ENCODE measurements around the gene LPCAT4. TPM values are rescaled to one million over a fixed set of nuclear protein-coding genes. Genes with fewer than 3 reads are reported as not detected.

LPCAT4 gene
- total RNA-seq, 2 donors from 2014 or later = 13.5 to 16.5 TPM

DNA sequence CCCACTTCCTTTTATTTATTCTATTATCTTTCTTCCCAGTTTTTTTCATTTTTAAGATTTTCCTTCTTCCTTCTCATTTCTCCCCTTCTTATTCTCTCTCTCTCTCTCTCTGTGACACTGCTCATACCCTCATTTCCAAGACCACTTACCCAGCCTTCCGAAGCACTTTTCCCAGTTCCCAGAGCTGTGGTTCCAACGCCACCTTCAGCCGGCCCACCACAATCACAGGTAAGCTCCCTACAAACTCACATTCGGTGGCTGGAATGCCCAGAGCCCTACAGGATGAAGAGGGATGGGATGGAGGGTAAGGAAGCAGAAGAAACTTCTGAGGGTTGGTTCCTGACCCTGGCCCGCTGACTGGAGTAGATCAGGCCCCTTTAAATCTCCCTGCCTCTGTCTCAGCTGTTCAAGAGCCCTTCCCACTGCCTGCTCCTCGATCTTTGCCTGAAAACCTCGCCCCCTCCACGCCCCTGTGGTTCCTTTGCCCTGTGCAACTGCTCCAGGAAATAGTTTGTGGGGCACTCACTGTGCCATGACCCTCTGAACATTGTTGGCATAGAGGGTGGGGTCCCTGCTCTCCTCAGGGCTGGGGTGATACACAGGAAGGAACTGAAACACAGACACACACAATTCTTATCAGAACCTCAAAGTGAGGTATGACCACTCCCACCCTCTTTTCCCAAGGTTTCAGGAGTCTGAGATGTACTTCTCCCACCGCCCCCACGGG is 4.8 kb downstream of the LPCAT4 start:
- intact Hi-C loops (cut with DNase I) = loop anchor here (10.0 kb wide), 1 partner anchor 297 kb away; no protein-coding TSS in a partner anchor
- Histone ChIP-seq H3K4me1 (peaks cover 10% of the 10 kb centered on the region), H3K9me3 (no peaks in the 10 kb centered on the region), H3K36me3 (replicated peaks in 1 of 2; ENCODE audit: insufficient read depth in 1 of 2, low read depth in 2 of 2) (no peaks in the 10 kb centered on the region), H3K27me3 (no peaks in the 10 kb centered on the region), H3K27ac (no peak overlapping the region), H3K4me3 (no peak overlapping the region)
- DNase-seq (no peak), ATAC-seq (no peak)
- TF ChIP-seq, protein P1, sequence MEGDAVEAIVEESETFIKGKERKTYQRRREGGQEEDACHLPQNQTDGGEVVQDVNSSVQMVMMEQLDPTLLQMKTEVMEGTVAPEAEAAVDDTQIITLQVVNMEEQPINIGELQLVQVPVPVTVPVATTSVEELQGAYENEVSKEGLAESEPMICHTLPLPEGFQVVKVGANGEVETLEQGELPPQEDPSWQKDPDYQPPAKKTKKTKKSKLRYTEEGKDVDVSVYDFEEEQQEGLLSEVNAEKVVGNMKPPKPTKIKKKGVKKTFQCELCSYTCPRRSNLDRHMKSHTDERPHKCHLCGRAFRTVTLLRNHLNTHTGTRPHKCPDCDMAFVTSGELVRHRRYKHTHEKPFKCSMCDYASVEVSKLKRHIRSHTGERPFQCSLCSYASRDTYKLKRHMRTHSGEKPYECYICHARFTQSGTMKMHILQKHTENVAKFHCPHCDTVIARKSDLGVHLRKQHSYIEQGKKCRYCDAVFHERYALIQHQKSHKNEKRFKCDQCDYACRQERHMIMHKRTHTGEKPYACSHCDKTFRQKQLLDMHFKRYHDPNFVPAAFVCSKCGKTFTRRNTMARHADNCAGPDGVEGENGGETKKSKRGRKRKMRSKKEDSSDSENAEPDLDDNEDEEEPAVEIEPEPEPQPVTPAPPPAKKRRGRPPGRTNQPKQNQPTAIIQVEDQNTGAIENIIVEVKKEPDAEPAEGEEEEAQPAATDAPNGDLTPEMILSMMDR (IDR thresholded peaks at IDR 0.05) = no peak
- no peak for TF ChIP-seq POLR2A (IDR thresholded peaks at IDR 0.05)
- WGBS, 2 donors = 83 to 91% methylated on average over 10 of the region's 10 CpGs

DNA sequence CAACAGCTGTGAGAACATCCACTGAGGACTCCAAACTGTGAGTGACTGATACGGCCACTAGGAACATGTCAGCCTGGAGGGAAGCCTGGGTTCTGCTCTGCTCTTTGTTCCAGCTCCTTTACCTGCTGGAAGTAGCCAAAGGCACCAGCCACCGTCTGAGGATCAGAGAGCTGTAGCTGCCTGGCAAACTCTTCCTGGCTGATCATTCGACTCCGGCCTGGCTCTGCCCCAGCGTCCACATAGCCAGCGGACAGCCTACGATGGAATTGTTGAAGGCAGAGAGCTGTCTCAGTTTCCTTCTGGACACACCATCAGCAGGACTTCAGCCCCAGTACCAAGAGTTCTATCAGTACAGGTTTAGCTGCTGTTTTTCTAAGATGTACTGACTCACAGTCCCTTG is 5.7 kb downstream of the LPCAT4 start:
- Histone ChIP-seq H3K36me3 (replicated peaks in 1 of 2; ENCODE audit: insufficient read depth in 1 of 2, low read depth in 2 of 2) (no peaks in the 10 kb centered on the region), H3K4me1 (peaks cover 9% of the 10 kb centered on the region), H3K27ac (no peak overlapping the region), H3K27me3 (no peaks in the 10 kb centered on the region), H3K9me3 (no peaks in the 10 kb centered on the region), H3K4me3 (no peak overlapping the region)
- 91 to 92% methylated on average over 7 of the region's 7 CpGs for WGBS, 2 donors
- ATAC-seq (no peak), DNase-seq (no peak)
- intact Hi-C loops (cut with DNase I) = loop anchor here (10.0 kb wide), 1 partner anchor 296 kb away; no protein-coding TSS in a partner anchor
- TF ChIP-seq, protein P1 (IDR thresholded peaks at IDR 0.05) = no peak
- TF ChIP-seq POLR2A (IDR thresholded peaks at IDR 0.05) = no peak

DNA sequence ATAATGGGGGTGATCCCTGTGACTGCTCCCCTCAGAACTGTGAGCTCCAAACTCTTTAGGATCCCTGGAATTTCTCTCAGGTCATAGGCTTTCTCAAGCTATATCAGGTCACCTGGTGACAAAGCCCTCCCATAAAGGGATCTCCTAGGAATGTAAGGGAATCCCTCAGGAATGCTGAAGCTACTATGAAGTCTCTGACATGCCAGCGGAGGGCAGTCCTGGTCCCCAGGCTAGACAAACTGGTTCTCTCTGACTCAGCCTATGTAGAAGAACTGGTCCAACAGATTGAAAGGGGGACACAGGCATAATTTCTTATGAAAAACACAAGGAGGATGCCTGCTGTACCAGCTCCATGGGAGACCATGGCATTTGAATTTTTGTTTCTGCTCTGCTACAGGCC is 6.7 kb downstream of the LPCAT4 start:
- TF ChIP-seq, protein P1 (IDR thresholded peaks at IDR 0.05) = no peak
- TF ChIP-seq POLR2A (IDR thresholded peaks at IDR 0.05) = no peak
- DNase-seq = no peak
- Histone ChIP-seq H3K4me1 (no peaks in the 10 kb centered on the region), H3K4me3 (no peak overlapping the region), H3K27ac (no peak overlapping the region), H3K36me3 (replicated peaks in 1 of 2; ENCODE audit: insufficient read depth in 1 of 2, low read depth in 2 of 2) (no peaks in the 10 kb centered on the region), H3K27me3 (no peaks in the 10 kb centered on the region), H3K9me3 (no peaks in the 10 kb centered on the region)
- intact Hi-C loops (cut with DNase I) = loop anchor here (10.0 kb wide), 1 partner anchor 295 kb away; no protein-coding TSS in a partner anchor
- no peak for ATAC-seq
- 60% methylated on average over 1 of the region's 1 CpG; no CpG with 5 or more reads in 1 of the 2 donors for WGBS, 2 donors

DNA sequence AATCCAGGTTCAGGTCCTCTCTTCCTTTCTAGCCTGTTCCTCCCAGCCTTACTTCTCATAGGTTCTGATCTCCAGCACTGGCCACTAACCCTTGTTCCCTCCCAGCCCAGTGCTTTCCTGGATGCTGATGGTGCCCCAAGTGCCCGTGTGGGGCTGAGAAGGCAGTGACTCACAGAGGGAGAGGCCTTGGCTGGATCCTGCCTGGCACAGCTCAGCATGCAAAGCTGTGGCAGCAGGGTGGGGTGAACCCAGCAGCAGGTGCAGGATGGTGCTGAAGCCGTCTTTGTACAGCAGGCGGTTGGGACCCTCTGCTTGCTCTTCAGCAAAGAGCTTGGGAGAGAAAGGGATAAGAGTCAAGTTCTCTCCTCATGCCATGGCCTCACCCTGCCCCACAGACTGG is 7.6 kb downstream of the LPCAT4 start:
- DNase-seq = no peak
- no peaks in the 10 kb centered on the region for H3K9me3 ChIP-seq
- intact Hi-C loops (cut with DNase I) = no loop called here
- H3K4me3 ChIP-seq = no peak overlapping the region
- H3K27me3 ChIP-seq = no peaks in the 10 kb centered on the region
- no peak for ATAC-seq
- WGBS, 2 donors = 71 to 78% methylated on average over 3 of the region's 3 CpGs
- H3K36me3 ChIP-seq (replicated peaks in 1 of 2; ENCODE audit: insufficient read depth in 1 of 2, low read depth in 2 of 2) = no peaks in the 10 kb centered on the region
- H3K27ac ChIP-seq = no peak overlapping the region
- TF ChIP-seq POLR2A (IDR thresholded peaks at IDR 0.05) = no peak
- TF ChIP-seq, protein P1 (IDR thresholded peaks at IDR 0.05) = no peak
- H3K4me1 ChIP-seq = no peaks in the 10 kb centered on the region

DNA sequence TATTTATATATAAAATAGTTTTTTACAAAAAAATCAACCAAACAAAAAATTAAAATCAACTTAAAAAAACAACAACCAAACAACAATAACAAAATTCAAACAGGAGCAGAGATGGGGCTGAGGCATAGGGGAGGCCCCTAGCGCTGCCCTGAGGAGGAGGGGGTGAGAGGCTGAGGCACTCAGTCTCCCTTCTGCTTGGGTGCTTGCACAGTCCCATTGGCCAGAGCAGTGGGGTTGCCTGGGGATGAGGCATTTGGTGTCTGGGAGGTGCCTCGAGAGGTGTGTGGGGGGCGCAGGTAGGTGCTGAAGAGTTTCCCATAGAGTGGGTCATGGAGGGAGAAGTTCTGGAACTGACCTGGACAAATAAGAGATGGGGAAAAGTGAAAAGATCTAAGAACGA is 8.0 kb downstream of the LPCAT4 start:
- H3K36me3 ChIP-seq (replicated peaks in 1 of 2; ENCODE audit: insufficient read depth in 1 of 2, low read depth in 2 of 2) = no peaks in the 10 kb centered on the region
- no peaks in the 10 kb centered on the region for H3K9me3 ChIP-seq
- H3K27me3 ChIP-seq = no peaks in the 10 kb centered on the region
- H3K4me3 ChIP-seq = no peak overlapping the region
- 92 to 95% methylated on average over 4 of the region's 4 CpGs for WGBS, 2 donors
- ATAC-seq (no peak), DNase-seq (no peak)
- no peaks in the 10 kb centered on the region for H3K4me1 ChIP-seq
- no peak for TF ChIP-seq POLR2A (IDR thresholded peaks at IDR 0.05)
- TF ChIP-seq, protein P1 (IDR thresholded peaks at IDR 0.05) = no peak
- no peak overlapping the region for H3K27ac ChIP-seq
- intact Hi-C loops (cut with DNase I) = no loop called here
